Activated gamma-delta T cell treated with Interleukin-2 at 50 U/mL for 16 hours (primary cell): ENCODE results near the gene AMPD1.

ENCODE experiments used
- DNase-seq: peaks from one replicate; pipeline ENCODE4 v3.0.0-alpha.2; 2020

Gene AMPD1

DNA sequence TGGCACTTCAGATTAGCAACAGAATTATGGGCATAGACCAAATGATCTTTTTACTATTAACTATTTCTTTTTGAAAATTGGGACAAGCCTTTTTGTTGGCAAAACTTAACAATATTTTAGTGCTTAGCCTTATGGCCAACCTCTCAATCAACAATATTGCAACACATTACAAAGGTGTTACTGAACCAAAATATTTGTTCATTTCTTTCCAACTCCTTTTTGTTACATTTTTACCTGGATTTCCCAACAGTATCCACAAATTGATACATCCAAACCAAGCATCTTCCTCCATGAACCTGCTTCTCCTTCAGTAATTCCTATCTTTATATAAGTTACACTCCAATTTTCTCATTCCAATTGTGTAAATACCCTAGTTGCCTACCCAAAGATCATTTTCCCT is 1.5 kb upstream of the AMPD1 start:
- no peak for DNase-seq

DNA sequence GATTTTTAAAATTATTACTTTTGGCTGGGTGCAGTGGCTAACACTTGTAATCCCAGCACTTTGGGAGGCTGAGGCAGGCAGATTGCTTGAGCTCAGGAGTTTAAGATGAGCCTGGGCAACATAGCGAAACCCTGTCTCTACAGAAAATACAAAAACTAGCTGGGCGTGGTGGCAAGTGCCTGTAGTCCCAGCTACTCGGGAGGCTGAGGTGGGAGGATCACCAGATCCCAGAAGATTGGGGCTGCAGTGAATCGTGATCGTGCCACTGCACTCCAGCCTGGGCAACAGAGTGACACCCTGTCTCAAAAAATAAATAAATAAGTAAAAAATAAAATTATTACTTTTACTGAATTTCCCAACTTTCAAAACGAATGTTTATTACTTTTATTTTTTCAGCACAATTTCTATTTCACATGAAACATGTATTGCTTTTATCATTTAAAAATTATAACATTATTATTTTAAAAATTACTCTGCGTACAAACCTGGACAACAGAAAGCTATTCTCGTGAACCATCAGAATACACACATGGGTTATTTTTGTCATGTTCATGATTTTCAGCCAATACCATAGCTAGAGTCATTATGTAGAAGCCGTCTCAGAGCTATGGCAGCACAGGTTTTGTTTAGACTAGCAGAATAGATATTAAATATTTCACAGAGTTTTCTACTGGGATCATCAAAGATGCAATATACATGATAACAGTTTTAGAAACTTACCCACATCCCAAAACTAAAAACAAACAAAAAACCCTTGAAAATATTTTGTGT is 621 bp downstream of the AMPD1 start:
- DNase-seq = no peak

DNA sequence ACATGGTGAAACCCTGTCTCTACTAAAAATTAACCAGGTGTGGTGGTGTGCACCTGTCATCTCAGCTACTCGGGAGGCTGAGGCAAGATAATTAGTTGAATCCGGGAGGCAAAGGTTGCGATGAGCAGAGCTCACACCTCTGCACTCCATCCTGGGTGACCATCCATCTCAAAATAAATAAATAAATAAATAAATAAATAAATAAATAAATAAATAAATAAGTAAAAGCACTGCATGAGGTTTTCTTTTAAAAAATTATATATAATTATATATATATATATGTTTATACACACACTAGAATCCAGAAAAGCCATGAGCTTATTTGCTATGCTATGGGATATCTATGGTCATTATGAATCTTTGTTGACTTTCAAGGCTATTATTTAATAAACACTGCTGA is 2.4 kb downstream of the AMPD1 start:
- DNase-seq = no peak

DNA sequence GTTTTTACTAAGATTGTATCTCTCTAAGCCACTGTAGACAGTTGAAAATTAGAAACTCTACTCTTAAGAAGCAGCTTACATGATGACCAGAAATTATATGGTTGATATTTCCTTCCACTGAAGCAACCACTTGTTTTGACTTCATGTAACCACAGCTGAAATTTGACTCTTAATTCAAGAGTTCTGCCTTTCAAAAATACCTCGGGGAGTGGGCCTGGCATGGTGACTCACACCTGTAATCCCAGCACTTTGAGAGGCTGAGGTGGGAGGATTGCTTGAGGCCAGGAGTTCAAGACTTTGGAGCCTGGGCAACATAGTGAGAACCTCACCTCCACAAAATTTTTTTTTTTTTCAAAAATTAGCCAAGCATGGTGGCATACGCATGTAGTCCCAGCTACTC is 4.3 kb downstream of the AMPD1 start:
- DNase-seq = no peak

DNA sequence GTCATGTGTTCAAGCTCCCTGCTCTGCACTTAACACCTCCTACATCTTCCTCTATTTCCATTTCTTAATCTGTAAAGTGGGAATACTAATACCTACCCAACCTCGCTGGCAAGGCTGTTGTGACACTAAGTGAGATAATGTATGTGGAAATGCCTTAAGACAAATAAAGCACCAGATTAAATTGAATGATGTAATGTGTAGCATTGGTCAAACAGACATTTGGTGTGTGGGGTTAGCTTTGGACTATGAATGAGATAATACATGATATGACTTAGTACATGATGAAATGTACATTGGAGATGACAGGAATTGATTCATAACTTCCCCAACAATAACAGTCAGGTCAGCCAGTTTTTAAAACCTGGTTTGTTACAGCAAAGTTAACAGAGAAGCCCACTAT is 5.2 kb downstream of the AMPD1 start:
- no peak for DNase-seq

DNA sequence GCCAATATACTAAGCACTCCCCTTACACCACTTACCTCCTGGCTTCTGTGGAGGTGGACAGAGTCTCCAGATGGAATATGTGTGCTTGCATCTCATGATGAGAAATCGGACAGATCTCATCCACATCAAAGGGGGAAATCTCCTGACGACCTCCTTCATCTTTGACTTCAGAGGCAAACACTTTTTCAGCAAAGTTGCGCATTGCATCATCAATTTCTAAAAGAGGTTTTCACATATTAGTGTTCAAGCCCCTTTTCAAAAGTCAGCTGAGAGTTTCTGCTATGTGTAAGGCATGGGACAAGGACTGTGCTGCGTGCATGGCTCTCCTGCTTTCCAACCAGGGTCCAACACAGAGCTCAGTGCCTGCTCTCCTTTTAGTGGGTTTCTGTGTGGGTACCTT is 6.8 kb downstream of the AMPD1 start:
- no peak for DNase-seq

DNA sequence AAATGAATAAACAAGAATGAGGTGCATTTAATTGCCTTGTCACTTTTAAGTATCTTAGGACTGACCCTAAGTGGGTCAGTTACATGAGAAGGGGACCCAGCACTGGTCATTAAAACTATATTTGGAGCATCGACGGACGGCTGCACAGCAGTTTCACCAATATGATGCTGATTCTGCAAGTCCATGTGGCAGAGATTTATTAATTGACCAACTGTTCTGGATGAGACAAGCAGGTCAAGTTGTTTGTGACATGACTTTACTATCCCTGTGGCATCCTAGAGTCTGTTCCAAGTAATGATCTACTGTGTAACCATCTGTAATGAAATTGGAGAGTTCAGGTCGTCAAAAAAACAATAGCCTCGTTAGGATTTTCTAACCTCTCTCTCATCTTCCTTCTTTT is 9.5 kb downstream of the AMPD1 start:
- DNase-seq = no peak

DNA sequence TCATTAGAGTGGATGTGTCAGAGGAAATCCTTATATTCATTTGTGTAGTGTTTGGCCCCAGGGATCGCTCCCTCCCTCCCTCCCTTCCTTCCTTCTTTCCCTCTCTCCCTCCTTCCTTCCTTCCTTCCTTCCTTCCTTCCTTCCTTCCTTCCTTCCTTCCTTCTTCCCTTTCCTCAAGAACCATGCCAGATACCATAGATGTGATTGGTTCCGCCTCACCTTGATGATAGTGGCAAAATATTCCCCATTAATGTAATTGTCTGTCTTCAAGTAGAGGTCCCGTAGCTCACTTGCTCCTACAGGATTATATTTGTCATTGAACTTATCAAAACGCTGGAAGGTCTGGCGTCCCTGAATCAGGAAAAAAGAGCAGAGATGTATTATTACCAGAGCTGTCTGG is 17.7 kb downstream of the AMPD1 start:
- no peak for DNase-seq

DNA sequence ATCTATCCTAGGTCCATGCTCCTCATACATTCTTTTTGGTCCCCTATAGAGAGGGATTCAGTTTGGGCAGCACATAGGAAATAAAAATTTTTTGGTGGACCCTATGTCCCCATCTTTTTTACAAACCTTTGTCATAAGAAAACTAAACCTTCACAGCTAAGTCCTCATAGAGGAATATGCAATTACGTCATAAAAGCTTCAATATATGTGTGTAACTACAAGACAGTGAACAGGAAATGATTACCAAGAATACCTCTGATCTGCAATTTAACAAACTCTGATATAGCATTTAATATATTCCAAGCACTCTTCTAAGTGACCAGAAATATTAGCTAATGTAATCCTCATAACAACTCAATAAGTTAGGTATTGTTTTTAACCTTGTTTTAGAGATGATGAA is 19.2 kb downstream of the AMPD1 start:
- DNase-seq = no peak

DNA sequence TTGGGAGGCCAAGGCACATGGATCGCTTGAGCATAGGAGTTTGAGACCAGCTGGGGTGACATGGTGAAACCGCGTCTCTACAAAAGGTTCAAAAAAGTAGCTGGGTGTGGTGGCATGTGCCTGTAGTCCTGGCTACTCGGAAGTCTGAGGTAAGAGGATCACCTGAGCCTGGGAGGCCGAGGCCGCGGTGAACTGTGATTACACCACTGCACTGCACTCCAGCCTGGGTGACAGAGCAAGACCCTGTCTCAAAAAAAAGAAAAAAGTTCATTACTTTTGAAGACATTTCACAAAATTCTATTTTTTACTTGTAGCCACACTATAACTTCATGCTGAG is 23.4 kb downstream of the AMPD1 start:
- no peak for DNase-seq

DNA sequence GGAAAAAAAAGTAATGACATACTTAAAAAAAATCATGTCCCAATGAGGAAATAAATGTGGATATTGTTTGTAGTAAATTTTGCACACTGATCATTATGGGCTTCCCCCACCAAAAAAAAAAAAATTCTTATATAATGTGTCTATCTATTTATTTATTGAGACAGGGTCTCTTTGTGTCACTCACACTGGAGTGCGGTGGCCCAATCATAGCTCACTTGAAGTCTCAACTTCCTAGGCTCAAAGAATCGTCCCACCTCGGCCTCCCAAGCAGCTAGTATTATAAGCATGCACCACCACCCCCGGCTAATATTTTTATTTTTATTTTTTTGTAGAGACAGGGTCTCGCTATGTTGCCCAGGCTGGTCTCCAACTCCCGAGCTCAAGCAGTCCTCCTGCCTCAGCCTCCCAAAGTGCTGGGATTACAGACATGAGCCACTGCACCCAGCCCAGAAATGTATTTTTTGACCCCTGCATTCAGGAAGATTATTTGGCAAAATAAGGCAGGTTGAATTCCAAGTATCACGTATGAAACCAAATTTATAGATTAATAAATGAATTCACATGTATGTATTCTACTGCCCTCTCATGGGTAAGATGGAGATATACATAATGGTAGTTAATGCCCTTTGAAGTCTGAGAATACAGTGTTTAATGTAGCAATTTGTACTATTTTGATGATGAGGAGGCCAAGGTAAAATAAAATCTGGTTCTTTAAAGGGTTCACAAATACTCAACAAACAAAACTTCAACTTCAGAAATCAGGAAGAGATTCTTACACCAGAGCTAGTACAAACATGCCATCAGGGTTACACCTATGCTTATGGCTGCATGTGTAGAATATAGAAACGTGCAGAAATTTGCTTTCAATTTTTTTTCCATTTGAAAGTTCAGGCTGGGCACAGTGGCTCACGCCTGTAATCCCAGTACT is 24.1 kb downstream of the AMPD1 start:
- no peak for DNase-seq

DNA sequence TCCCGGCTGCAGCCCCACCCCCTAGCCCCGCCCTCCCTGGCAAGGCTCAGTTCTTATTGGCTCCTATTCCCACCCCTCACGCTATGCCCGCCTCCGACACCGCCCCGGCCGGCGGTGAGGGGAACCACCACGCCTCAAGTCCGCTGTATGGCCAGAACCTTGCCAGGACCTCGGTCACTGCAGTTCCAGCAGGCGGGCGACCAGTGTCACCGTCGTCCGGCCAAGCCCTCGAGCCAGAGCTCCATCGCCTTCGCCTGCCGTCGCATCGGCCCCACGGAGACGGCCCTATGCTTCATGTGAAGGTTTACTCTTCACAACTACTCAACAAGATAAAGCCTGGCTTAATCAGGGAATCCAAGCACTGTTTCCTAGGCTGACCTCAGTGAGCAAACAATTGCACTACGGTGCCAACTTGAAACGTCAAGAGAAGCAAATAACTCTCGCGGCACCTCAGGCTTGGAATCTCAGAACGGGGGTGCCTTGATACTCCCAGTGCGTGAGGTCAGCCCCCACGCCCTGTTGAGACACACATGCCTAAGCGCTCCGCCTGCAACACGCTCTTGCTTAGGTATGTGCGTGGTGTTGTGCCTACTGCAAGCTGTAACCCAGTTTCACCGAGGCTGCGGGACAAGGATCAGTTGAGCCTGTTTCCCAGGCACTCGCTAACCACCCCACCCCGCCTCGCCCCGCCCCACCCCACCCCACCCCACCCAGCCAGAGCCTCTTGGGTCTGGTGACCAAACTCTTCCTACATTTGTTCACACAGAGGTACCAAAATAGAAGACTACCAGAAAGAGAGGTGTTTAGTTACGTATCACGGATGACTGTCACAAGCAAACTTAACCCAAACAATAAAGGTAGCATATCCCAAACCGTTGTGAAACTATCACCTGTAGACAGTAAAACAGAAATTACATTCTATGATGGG is 25.0 kb downstream of the AMPD1 start:
- DNase-seq = peak; percentile 82

DNA sequence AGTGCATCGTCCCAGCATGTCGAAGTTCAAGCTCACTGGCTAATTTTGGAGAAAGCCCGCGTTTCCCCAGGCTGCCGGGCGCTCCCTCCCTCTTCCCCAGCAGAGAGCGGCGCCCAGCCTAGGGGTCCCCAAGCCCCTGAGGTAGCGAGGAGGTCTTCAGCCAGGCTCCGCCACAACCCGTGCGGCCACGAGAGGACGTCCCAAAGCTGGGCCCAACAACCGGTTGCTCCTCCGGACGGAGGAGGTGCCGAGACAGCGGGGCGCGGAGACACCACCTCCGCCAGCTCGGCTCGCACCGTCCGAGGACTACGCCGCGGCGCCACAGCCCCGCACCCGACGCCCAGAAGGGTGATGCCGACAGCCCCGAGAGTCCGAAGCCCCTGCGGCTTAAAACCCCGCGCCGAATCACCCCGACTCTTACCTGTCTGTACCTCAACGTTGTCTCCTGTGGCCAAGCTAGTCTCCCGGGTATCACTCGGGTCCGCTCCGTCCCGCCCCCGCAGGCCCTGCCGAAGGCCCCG is 25.7 kb downstream of the AMPD1 start, which contains the start of gene DENND2C:
Gene DENND2C (minus strand): TSS at position 488 of the 521 bp plus-strand sequence. CDS start 44,065 bp downstream, outside the sequence.
- no peak for DNase-seq

DNA sequence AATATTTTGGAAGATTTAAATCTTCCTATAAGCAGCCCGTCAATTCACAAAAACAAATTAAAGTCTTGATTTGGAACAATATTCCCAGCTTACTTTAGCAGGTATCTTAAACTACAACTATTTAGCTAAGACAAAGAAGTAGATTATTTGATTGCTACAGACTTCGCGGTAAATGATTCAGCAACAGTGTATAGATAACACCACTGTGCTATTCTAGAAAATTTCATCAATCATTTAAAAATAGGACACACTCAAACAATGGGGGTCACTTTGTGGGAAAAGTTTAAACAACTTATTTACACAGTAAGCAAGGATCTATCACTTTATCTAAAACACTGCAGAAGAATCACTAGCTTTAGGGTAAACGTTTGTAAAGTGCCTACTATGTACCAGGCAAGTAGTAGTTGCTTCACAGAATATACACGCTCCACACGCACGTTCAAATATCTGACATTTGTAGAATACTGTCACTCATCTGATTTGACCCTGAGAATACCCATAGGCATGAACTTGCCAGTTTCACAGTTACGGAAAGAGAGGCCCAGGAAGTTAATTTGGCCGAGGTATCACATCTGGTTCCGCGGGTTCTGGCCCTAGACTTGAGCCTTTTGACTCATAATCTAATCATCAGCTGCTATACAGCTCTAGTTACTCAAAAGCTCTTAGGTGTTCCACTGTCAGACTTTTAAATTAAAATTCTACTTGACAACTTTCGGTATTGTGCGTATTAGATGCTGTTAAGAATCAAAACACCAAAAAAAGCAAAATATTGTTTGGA is 26.4 kb downstream of the AMPD1 start:
- DNase-seq = no peak

DNA sequence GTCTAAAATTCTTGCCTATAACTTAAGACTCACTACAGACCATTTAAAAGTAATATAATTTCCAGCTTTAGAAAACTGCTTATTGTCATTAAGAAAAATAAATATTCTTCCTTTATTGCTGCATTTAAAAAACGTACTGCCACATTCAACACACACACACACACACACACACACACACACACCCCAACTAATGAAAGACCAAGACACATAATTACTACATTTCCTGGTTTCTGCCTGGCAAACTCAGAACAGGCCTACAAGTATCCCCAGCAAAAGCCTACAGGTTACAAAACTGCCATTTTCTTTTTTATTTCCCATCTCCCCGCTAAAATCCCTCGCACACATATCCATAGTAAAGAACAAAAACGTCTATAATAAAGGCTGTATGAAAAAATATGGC is 27.0 kb downstream of the AMPD1 start:
- DNase-seq = no peak

DNA sequence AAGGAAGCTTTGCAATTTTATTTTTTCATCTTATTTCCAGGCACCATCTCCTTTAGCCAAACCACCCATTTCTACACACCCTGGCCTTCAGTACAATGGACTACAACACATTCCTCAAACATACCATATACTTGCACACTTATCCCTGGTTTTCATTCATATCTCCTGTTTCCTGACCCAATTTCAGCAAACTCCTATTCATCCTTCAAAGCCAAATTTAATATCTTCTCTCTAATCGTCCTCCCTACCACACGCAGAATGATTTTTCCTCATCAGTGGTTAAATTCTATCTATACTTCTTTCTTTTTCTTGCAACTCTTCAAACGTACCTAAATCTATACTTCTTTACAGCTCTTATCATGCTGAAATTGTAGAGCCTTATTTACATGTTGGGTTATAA is 28.4 kb downstream of the AMPD1 start:
- DNase-seq = no peak

DNA sequence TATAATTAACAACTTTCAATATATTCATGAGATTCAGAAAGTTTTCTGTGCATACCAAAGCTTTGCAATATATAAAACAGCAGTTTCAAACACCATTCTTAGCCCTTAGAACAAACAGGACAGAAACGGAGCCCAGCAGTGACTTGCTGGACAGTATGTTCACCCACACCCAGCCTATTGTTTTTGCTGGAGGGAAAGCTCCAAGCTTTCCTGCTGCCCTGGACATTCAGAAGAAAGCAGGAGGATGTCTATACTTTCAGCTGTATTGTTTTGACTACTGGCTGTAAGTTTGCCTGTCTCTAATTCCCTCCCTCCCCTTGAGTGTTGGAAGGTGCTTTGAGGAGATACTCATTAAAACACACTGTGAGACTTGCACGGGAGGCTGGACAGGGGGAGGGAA is 35.1 kb downstream of the AMPD1 start:
- DNase-seq = no peak

DNA sequence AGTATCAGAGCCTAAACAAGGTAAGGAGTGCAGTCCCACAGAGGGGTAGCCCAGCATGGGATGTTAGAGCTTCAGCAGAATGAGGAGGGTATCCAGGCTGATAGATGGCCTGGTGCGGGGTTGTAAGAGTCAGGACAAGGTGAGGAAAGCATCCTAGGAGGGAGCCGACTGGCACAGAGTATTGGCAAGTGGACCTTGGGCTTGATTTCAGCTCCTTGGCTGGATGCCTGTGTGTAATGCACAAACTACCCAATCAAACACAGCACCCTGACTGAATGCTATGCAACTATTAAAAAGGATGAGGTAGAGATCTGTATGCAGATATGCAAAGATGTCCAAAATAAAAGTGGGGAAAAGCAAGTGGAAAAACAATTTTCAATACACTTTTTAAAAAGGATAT is 43.5 kb downstream of the AMPD1 start:
- no peak for DNase-seq

DNA sequence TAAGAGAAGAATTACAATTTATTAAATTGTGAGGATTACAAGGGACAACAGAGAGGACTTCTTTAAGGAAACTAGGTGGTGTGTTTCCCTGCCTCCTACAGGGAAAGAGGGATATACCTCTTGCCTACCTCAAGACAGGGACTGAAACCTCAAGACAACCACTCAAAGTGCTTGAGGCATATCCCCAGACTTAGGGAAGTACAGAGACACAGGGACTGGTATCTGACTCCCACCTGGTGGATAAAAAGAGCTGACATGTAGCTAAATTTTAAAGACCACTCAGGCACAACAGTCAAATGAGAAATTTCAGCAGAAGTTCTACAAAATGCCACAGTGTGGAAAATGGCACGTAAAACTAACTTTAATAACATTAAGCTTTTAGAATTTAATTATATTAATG is 46.8 kb downstream of the AMPD1 start:
- no peak for DNase-seq

DNA sequence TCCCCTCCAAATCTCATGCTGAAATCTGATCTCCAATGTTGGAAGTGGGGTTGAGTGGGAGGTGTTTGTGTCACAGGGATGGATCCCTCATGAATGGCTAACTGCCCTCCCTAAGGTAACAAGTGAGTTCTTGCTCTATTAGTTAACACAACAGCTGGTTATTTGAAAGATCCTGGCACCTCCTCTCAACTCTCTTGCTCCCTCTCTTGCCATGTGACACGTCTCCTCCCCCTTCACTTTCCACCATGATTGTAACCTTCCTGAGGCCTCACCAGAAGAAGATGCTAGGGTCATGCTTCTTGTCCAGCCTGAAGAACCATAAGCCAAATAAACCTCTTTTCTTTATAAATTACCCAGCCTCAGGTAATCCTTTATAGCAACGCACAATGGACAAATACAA is 54.0 kb downstream of the AMPD1 start:
- no peak for DNase-seq

DNA sequence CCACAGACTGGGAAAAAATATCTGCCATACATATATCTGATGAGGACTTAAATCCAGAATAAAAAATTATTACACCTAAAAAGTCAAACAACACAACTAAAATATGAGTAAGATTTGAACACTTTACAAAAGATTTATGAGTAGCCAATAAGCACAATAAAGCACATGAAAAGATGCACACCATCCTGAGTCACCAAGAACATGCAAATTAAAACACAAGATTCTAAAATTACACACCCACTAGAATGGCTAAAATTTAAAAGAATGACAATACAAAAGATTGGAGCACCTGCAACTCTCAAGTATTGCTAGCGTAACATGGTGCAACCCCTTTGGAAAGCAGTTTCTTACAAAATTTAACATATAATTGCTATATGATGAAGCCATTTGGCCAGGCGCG is 56.4 kb downstream of the AMPD1 start:
- no peak for DNase-seq

DNA sequence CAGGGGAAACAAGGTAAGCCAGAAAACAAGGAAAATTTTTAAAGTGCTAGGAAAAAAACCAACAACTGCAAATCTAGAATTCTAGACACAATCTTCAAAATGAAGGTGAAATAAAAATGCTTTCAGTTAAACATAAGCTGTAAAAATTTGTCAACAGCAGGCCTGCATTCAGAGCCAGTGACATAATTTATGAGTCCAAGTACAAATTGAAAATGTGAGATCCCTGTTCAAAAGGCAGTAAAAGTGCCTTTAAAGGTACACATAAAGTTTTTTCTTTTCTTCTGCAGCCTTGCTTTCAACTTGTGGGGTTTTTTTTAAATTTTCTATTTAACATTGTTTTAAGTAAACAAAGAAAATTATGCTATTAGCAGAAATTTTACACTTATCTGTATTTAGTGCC is 62.9 kb downstream of the AMPD1 start:
- no peak for DNase-seq
